GM18526 (cell line): ENCODE data around the gene TSR1.

Experiments used
- POLR2A ChIP-seq: IDR thresholded peaks from 3 replicates; pipeline ENCODE4 v1.6.1; 2011; ENCODE audit not compliant: insufficient read length; ENCODE audit errors: extremely low read depth

The TSR1 gene

DNA sequence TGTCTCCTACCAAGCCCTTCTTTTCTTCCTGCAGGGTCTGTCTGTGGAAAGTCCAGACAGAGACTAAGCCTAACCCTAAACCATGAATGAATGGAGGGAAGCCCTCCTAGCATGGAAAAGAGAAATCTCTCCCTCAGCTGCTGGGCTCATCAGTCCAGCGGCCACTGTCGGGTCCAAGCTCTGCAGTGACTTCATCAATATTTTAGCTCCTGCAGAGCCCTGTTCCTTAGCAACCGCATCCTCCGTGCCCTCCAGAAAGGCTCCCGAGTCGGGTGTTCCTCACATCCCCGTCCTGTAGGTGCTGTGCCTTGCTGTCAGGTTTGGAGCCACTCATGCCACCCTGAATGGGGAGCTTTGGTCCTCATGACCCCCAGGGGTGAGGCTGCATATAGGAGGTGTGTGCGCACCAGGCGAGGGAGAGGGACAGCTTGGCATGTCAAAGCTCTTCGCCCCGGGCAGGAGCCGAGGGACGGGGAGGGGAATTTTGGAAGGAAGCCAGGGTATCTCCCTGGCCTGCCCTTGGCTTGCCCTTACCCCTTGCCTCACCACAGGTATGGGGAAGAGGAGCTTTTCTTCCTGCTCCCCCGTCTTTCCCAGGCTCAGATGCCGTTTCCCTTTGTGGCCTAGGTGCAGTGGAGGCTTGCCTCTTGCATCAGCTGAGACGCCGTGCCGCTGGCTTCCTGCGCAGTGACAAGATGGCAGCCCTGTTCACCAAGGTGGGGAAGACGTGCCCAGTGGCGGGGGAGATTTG is 24.9 kb upstream of the TSR1 start:
- no peak for TF ChIP-seq POLR2A

- no peak for TF ChIP-seq POLR2A
These were observed 21.7 kb upstream of the TSR1 start for GRCh38 chr17:2357931-2358434.

DNA sequence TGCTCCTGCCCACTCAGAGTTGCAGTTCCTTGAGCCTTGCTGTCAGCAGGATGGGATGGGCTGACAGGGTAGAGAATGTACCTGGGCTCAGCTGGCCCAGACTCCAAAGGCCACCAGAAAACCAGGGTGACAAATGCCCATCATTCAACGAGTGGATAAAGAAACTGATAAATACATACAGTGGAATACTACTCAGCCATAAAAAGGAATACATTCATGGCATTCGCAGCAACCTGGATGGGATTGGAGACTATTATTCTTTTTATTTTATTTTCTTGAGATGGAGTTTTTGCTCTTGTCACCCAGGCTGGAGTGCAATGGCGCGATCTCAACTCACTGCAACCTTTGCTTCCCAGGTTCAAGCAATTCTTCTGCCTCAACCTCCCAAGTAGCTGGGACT is 21.0 kb upstream of the TSR1 start:
- no peak for TF ChIP-seq POLR2A

DNA sequence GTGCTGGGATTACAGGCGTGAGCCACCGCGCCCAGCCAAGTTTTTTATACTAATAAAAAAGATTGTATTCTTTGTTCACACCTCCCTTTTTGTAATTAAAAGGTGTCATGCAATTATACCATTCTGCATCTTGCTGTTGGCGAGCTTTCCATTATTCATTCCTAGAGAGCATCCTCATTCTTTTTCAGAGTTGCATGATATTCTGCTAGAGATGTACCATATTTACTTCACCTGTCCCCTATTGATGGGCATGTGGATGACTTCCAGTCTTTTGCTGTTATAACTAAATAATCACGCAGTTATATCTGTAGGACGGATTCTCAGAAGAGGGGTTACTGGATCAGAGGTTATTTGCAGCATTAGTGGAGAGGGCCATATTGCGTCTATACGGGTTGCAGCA is 18.1 kb upstream of the TSR1 start:
- TF ChIP-seq POLR2A, result no peak

DNA sequence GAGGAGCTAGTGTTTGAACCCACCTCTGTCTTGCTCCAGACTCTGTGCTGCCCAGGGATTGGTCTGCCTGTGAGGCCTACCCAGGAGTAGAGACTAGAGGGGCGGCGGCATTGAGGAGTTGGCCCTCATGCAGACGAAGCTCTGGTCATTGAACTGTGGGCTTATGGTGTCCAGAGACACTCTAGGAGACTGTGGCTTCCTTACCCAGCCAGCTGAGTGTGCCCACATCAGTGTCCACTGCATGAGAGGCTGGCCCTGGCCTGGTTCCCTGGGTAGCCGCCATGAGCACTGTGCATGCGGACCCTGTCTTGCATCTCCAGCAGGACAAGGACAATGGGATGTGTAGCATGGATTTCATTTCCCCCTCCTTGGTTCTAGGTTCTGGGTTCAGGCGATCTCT is 15.0 kb upstream of the TSR1 start:
- no peak for TF ChIP-seq POLR2A

DNA sequence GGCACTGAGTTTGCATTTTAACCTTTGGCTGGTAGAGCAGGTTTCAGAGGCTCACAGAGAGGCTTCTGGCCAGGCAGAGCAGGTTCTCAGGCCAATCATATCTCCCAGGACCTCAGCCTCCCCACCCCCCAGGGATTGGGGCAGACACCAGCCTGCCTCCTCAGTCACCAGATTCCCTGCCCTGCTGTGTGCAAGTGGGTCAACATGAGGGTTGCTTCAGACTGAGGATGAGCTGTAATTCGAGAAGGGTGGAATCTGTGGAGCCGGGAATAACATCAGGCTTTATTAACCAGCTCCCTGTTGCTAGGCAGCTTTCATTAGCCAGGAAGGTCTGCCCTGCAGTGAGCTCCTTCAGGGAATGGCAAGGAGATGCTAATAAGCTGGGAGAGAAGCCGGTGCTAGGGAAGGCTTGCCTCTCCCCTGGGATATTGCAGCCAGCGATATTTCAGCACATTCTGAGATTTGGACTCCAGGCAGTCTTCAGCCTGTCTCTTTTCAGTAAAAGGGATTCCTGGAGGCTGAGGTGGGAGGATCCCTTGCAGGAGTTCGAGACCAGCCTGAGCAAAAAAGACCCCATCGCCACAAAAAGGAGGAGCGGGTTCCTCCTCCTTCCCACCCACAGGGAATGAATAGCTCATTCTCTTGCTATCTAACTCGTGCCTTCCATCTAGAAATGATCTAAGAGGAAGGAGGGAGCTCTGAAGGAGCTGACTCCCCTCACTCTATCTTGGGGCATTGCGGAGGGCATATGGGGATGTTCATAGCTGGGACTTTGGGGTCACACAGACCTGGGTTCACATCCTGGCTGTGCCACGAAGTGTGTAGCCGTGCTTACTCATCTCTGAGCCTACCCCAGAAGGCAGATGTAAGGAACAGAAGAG is 11.8 kb upstream of the TSR1 start:
- no peak for TF ChIP-seq POLR2A

- TF ChIP-seq POLR2A, result no peak
These were observed 10.2 kb upstream of the TSR1 start for GRCh38 chr17:2346475-2346874.

- no peak for TF ChIP-seq POLR2A
These were observed 8.3 kb upstream of the TSR1 start for GRCh38 chr17:2344528-2344927.

DNA sequence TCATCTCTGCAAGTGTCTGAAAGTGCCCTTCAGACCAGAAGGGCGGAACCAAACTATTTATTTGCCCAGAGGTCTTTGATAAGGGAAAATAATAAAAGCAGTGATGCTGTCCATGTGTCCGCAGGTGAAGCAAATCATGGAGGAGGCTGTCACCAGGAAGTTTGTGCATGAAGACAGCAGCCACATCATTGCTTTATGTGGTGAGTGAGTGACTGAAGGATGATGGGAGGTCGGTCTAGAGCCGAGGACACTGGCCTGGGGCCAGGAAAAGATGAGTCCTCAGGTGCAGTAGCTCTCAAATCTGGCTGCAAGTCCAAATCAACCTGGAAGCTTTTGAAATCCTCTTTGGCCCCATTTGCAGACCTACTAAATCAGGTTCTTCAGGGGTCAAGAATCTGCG is 7.2 kb upstream of the TSR1 start:
- TF ChIP-seq POLR2A, result no peak

DNA sequence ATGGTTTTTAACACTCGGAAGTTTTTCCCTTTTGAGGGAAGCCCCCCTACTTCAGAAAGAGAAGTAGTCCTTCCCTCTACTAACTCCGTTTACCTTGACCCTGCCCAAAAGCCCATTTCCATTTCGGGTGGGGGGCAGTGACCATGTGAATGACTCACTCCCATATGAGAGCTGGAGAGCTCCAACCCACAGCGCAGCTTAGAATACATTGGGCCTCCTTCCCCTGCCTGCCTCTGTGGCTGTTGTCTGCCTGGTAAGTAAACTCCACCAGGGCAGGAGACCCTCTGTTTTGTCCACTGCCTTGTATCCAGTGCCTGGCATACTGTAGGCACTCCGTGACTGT is 2.0 kb upstream of the TSR1 start:
- no peak for TF ChIP-seq POLR2A

- TF ChIP-seq POLR2A, result no peak
These were observed 1.5 kb upstream of the TSR1 start for GRCh38 chr17:2337544-2338314.

DNA sequence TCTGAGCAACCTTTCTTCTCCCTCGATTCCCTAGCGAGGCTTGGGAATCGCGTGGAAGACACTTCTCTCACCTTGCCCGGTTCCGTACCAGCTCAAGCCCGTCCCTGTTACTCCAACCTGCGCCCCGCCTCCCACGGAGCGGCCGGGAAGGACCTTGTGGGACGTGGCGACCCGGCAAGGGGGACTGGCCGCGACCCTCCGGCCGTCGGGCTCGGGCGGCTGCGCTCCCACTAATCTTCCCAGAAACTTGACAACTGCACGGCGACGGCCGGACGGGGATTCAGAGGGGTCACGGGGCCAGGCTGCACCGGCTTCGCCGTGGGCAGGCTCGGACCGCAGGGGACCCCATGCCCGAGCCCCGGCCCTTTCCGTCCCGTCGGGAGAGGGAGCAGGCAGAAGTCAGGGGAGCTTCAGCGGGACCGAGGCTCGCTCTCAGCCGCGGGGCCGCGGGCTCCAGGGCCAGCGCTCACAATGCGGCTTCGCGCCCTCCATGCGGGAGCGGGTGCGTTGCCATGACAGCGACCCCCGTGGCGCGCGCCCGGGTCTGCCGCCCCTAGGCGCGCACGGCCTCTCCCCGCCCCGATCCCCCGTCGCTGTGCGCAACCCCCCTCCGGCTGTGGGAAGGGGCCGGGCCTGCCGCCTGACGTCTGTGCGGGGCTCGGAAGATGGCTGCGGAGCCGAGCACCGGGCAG is 741 bp upstream of the TSR1 start, which contains the start of gene SGSM2:
Gene SGSM2, plus strand, starts transcription at position 650 of the 692 bp plus-strand sequence. CDS start 188 bp downstream, outside the sequence.
- peak; percentile 29 for TF ChIP-seq POLR2A

DNA sequence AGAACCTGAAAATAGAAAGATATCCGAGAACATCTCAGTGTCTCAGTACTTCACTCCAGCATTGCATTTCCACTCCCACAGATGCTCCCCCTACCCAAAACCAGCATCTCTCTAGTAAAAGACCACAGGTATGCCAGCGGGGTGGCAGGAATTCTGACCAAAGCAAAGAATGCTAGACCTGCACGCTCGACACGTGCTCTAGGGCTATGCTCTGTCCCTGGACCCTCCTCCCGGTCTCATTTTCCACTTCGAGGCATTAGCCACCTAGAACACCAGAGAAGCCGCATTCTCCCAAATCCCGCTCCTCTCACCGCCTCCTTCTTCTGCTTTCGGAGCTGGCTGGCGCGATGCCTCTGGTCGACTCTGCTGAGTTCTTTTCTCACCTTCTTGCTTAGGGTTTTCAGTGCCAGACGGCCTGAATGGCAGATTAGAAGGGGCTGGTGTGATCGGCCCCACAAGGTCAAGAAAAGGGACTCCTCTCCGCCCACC is 487 bp downstream of the TSR1 start:
- no peak for TF ChIP-seq POLR2A

DNA sequence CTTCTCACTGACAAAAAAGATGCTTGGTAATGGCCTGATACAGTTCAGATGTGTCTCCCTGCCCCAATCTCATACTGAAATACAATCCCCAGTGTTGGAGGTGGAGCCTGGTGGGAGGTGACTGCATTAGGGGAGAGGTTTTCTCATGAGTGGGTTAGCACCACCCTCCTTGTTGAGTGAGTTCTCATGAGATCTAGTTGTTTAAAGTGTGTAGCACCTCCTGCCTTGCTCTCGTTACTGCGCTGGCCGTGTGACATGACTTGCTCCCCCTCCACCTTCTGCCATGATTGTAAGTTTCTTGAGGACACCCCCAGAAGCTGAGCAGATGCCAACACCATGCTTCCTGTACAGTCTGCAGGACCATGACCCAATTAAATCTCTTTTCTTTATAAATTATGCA is 5.0 kb downstream of the TSR1 start:
- no peak for TF ChIP-seq POLR2A

DNA sequence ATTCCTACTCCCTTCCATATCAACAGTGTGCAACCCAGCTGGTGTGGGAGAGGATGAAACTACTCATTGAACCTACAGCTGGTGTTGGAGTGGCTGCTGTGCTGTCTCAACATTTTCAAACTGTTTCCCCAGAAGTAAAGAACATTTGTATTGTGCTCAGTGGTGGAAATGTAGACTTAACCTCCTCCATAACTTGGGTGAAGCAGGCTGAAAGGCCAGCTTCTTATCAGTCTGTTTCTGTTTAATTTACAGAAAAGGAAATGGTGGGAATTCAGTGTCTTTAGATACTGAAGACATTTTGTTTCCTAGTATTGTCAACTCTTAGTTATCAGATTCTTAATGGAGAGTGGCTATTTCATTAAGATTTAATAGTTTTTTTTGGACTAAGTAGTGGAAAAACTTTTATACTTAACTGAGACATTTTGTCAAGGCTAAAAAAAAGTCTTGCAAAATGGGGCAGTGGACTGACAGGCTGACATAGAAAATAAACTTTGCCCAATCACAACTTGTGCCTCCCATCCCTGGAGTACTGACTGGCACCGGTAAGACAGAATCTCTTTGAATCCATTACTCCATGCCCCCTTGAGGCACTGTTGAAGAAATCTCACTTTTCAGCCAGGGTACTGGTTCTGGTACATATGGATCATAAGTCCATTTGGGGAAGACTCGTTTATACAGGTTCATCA is 12.5 kb downstream of the TSR1 start:
- no peak for TF ChIP-seq POLR2A

DNA sequence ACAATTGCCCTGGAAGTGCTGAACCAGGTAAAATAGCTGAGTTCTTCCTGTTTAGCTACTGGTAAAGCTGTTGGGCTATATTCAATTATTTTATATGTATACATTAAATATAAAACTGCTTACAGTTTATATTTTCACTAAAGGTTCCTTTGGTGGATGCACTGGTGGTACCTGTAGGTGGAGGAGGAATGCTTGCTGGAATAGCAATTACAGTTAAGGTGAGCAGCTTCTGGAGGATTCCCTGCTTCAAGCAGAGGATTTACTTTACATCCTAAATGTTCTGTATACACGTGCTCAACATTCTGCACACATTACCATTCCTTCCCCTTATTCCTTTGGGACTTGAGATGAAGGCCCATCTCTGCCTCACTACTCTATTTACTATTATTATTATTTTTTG is 14.9 kb downstream of the TSR1 start:
- TF ChIP-seq POLR2A, result no peak
